Astrocyte (in vitro differentiated cells and primary cell): ENCODE results near the gene KLK10. TPM values are rescaled to one million over a fixed set of nuclear protein-coding genes. Genes with fewer than 3 reads are reported as not detected.

Experiments used
- DNase-seq: peaks from one replicate; pipeline ENCODE4 v3.0.0-alpha.2; 2010; ENCODE audit warnings: low read depth
- FAIRE-seq: peaks from 2 replicates; lab custom pipeline; 2011; peaks lifted over from hg19 to GRCh38; lab: Jason Lieb, UNC
- H2AFZ ChIP-seq: 2 replicates; pipeline ENCODE4 v1.6.0; 2012; ENCODE audit warnings: low read depth, low read length, inconsistent platforms
- H3K27ac ChIP-seq: 2 replicates; pipeline ENCODE4 v1.5.1; 2011; ENCODE audit warnings: low read depth, low read length, inconsistent platforms
- H3K27me3 ChIP-seq: 2 replicates; pipeline ENCODE4 v1.6.0; 2011; ENCODE audit warnings: low read length, inconsistent platforms; ENCODE audit not compliant: insufficient read depth
- H3K36me3 ChIP-seq: 2 replicates; pipeline ENCODE4 v1.5.1; 2011; ENCODE audit warnings: low read length, inconsistent platforms; ENCODE audit not compliant: insufficient read depth
- H3K4me1 ChIP-seq: 2 replicates; pipeline ENCODE4 v1.5.1; 2011; ENCODE audit warnings: low read length, inconsistent platforms; ENCODE audit not compliant: insufficient read depth
- H3K4me2 ChIP-seq: 2 replicates; pipeline ENCODE4 v1.6.0; 2012; ENCODE audit warnings: low read length, inconsistent platforms
- H3K4me3 ChIP-seq: 2 replicates; pipeline ENCODE4 v1.5.1; 2011; ENCODE audit warnings: low read depth, mild to moderate bottlenecking, low read length, inconsistent platforms; ENCODE audit not compliant: insufficient read depth
- H3K79me2 ChIP-seq: 2 replicates; pipeline ENCODE4 v1.6.0; 2012; ENCODE audit warnings: mild to moderate bottlenecking, low read length, inconsistent platforms; ENCODE audit not compliant: insufficient read depth
- H3K9ac ChIP-seq: 2 replicates; pipeline ENCODE4 v1.6.0; 2012; ENCODE audit warnings: mild to moderate bottlenecking, low read length, inconsistent platforms
- H3K9me3 ChIP-seq: 2 replicates; pipeline ENCODE4 v1.5.1; 2012; ENCODE audit warnings: low read depth, mild to moderate bottlenecking, low read length, inconsistent platforms; ENCODE audit not compliant: insufficient read depth
- H4K20me1 ChIP-seq: 2 replicates; pipeline ENCODE4 v1.6.0; 2012; ENCODE audit warnings: low read length, inconsistent platforms; ENCODE audit not compliant: insufficient read depth
- H3K27ac Mint-ChIP-seq: one replicate; pipeline ENCODE4 v1.8.0; 2021; ENCODE audit warnings: mild to moderate bottlenecking, mixed read lengths; ENCODE audit not compliant: unreplicated experiment
- H3K27me3 Mint-ChIP-seq: one replicate; pipeline ENCODE4 v1.8.0; 2021; ENCODE audit warnings: low read depth, mixed read lengths; ENCODE audit not compliant: unreplicated experiment
- H3K36me3 Mint-ChIP-seq: one replicate; pipeline ENCODE4 v1.8.0; 2021; ENCODE audit warnings: low read depth, mixed read lengths; ENCODE audit not compliant: unreplicated experiment
- H3K4me1 Mint-ChIP-seq: one replicate; pipeline ENCODE4 v1.8.0; 2021; ENCODE audit warnings: low read depth, mixed read lengths; ENCODE audit not compliant: unreplicated experiment
- H3K4me3 Mint-ChIP-seq: one replicate; pipeline ENCODE4 v1.8.0; 2021; ENCODE audit warnings: mild to moderate bottlenecking, moderate library complexity, mixed read lengths; ENCODE audit not compliant: unreplicated experiment
- H3K9me3 Mint-ChIP-seq: one replicate; pipeline ENCODE4 v1.8.0; 2021; ENCODE audit warnings: mild to moderate bottlenecking, mixed read lengths; ENCODE audit not compliant: unreplicated experiment
- CTCF ChIP-seq: IDR thresholded peaks from 2 replicates; pipeline ENCODE4 v1.5.1; 2011; ENCODE audit warnings: low read depth, mild to moderate bottlenecking, inconsistent platforms, low read length, moderate library complexity; ENCODE audit not compliant: insufficient read depth
- EZH2 ChIP-seq: IDR thresholded peaks from 2 replicates; pipeline ENCODE4 v1.6.1; 2012; ENCODE audit warnings: mild to moderate bottlenecking, low read length, inconsistent platforms; ENCODE audit not compliant: insufficient read depth
- total RNA-seq: library from RNA; stranded (reverse); gene quantifications from 2 replicates; pipeline ENCODE4 v1.2.1, GENCODE V29; 2021

The KLK10 gene
- total RNA-seq, 1 donor from 2014 or later, result 0.30 TPM

GRCh38 chr19:50968716-50969412 lies 50.6 kb downstream of the KLK10 start:
- Histone ChIP-seq H3K79me2 (no peaks in the 10 kb centered on the region), H3K36me3 (no peaks in the 10 kb centered on the region), H3K4me3 (no peak overlapping the region), H3K9me3 (no peaks in the 10 kb centered on the region), H3K4me1 (no peaks in the 10 kb centered on the region), H3K9ac (no peak overlapping the region), H3K4me2 (no peak overlapping the region), H4K20me1 (no peaks in the 10 kb centered on the region), H3K27ac (no peak overlapping the region), H2AFZ (no peak overlapping the region), H3K27me3 (no peaks in the 10 kb centered on the region)
- no peak for TF ChIP-seq EZH2
- no peak for TF ChIP-seq CTCF
- H3K27ac Mint-ChIP-seq, result no peak overlapping the region
- peaks cover 4% of the 10 kb centered on the region for H3K4me1 Mint-ChIP-seq
- FAIRE-seq (no peak), DNase-seq (no peak)
- peaks cover under 1% of the 10 kb centered on the region for H3K9me3 Mint-ChIP-seq
- no peaks in the 10 kb centered on the region for H3K36me3 Mint-ChIP-seq
- H3K4me3 Mint-ChIP-seq, result no peak overlapping the region
- peaks cover 29% of the 10 kb centered on the region for H3K27me3 Mint-ChIP-seq

GRCh38 chr19:50967929-50968715 lies 51.4 kb downstream of the KLK10 start:
- no peak overlapping the region for H3K27ac ChIP-seq
- TF ChIP-seq CTCF (no peak), EZH2 (no peak)
- no peaks in the 10 kb centered on the region for H3K4me1 ChIP-seq
- H3K9ac ChIP-seq, result no peak overlapping the region
- no peak overlapping the region for H3K4me3 ChIP-seq
- no peaks in the 10 kb centered on the region for H3K9me3 ChIP-seq
- no peaks in the 10 kb centered on the region for H3K36me3 ChIP-seq
- H3K79me2 ChIP-seq, result no peaks in the 10 kb centered on the region
- H3K27me3 ChIP-seq, result no peaks in the 10 kb centered on the region
- no peaks in the 10 kb centered on the region for H3K36me3 Mint-ChIP-seq
- H2AFZ ChIP-seq, result no peak overlapping the region
- FAIRE-seq (no peak), DNase-seq (no peak)
- no peak overlapping the region for H3K27ac Mint-ChIP-seq
- no peak overlapping the region for H3K4me3 Mint-ChIP-seq
- H3K4me1 Mint-ChIP-seq, result peaks cover 4% of the 10 kb centered on the region
- H3K27me3 Mint-ChIP-seq, result peaks cover 30% of the 10 kb centered on the region
- peaks cover 3% of the 10 kb centered on the region for H3K9me3 Mint-ChIP-seq
- no peak overlapping the region for H3K4me2 ChIP-seq
- no peaks in the 10 kb centered on the region for H4K20me1 ChIP-seq

- Histone ChIP-seq H2AFZ (no peak overlapping the region), H3K4me2 (no peak overlapping the region), H3K4me3 (no peak overlapping the region), H3K27me3 (no peaks in the 10 kb centered on the region), H3K36me3 (no peaks in the 10 kb centered on the region), H3K9ac (no peak overlapping the region), H3K9me3 (peaks cover 6% of the 10 kb centered on the region), H3K4me1 (no peaks in the 10 kb centered on the region), H3K79me2 (no peaks in the 10 kb centered on the region), H4K20me1 (no peaks in the 10 kb centered on the region), H3K27ac (no peak overlapping the region)
- Mint-ChIP-seq H3K4me1 (peaks cover 4% of the 10 kb centered on the region), H3K27ac (no peak overlapping the region), H3K9me3 (peaks cover 9% of the 10 kb centered on the region), H3K27me3 (peaks cover 31% of the 10 kb centered on the region), H3K4me3 (no peak overlapping the region), H3K36me3 (no peaks in the 10 kb centered on the region)
- no peak for DNase-seq
- no peak for FAIRE-seq
- TF ChIP-seq EZH2, result no peak
- no peak for TF ChIP-seq CTCF
These were observed 55.2 kb downstream of the KLK10 start for GRCh38 chr19:50964266-50964665.
